Ovary (tissue), 3 donors: ENCODE measurements around the gene FKBP8.

Experiments used
- CTCF ChIP-seq, 3 donors: fragments of 450-650 bp in 2 of 3; fragments of 200-600 bp in 1 of 3; IDR thresholded peaks; one replicate each; pipeline versions ENCODE4 v1.5.1 to v1.8.0; 2016 to 2022; ENCODE audit warnings: antibody characterized with exemption in 3 of 3, mild to moderate bottlenecking in 1 of 3
- POLR2A ChIP-seq: fragments of 450-650 bp; IDR thresholded peaks from one replicate; pipeline ENCODE4 v1.6.1; 2017; ENCODE audit warnings: antibody characterized with exemption, mild to moderate bottlenecking, moderate library complexity
- donor health status: DM: no; HTN: no; CAD: no.

GRCh38 chr19:18533058-18533457 is 10.3 kb downstream of the FKBP8 start:
- TF ChIP-seq POLR2A (no peak), CTCF (IDR thresholded peaks at IDR 0.05) (no peak)
